Stomach (tissue), 4 donors: ENCODE data around the gene IGSF21.

Experiments used
- POLR2A ChIP-seq, 4 donors: fragments of 450-650 bp; IDR thresholded peaks; one replicate each; pipeline ENCODE4 v1.6.1; 2016; ENCODE audit warnings: antibody characterized with exemption in 4 of 4, control low read depth in 2 of 4, mild to moderate bottlenecking in 1 of 4, moderate library complexity in 1 of 4
- POLR2AphosphoS5 ChIP-seq, 3 donors: sonication (generic); formaldehyde crosslinking; IDR thresholded peaks; one replicate each; pipeline ENCODE4 v1.6.1; 2016; ENCODE audit warnings: antibody characterized with exemption in 3 of 3
- TF ChIP-seq, protein P1 (sequence below), 7 experiments: fragments of 450-650 bp in 4 of 7; fragments of 200-600 bp in 3 of 7; sonication (generic) in 3 of 7; IDR thresholded peaks; one replicate each; pipeline ENCODE4 v1.5.1; 2016 to 2019; ENCODE audit warnings: antibody characterized with exemption in 7 of 7, control low read depth in 2 of 7, mild to moderate bottlenecking in 1 of 7

GRCh38 chr1:18414872-18415447 lies 307.4 kb downstream of the IGSF21 start:
- no peak for TF ChIP-seq POLR2A (IDR thresholded peaks at IDR 0.05)
- TF ChIP-seq, protein P1, sequence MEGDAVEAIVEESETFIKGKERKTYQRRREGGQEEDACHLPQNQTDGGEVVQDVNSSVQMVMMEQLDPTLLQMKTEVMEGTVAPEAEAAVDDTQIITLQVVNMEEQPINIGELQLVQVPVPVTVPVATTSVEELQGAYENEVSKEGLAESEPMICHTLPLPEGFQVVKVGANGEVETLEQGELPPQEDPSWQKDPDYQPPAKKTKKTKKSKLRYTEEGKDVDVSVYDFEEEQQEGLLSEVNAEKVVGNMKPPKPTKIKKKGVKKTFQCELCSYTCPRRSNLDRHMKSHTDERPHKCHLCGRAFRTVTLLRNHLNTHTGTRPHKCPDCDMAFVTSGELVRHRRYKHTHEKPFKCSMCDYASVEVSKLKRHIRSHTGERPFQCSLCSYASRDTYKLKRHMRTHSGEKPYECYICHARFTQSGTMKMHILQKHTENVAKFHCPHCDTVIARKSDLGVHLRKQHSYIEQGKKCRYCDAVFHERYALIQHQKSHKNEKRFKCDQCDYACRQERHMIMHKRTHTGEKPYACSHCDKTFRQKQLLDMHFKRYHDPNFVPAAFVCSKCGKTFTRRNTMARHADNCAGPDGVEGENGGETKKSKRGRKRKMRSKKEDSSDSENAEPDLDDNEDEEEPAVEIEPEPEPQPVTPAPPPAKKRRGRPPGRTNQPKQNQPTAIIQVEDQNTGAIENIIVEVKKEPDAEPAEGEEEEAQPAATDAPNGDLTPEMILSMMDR (IDR thresholded peaks at IDR 0.05) = no peak
- no peak for TF ChIP-seq POLR2AphosphoS5 (IDR thresholded peaks at IDR 0.05)
